Measurements from ENCODE around the gene NAPG.

GRCh38 chr18:10543277-10543676 is 17.4 kb downstream of the NAPG start:
- TF ChIP-seq CTCF (IDR thresholded peaks at IDR 0.05; ENCODE audit: low read depth, low read length) (no peak), EZH2phosphoT487 (IDR thresholded peaks at IDR 0.05; ENCODE audit: low read depth) (no peak)
